A549 (cell line): Measurements from ENCODE around the gene SYCE1.

Source experiments
- BHLHE40 ChIP-seq: IDR thresholded peaks from 2 replicates; pipeline ENCODE4 v1.6.1; 2012; ENCODE audit warnings: low read depth, low read length, inconsistent platforms
- CTCF ChIP-seq: fragments of >200 bp; sonication (Bioruptor Twin); formaldehyde crosslinking; IDR thresholded peaks from 3 replicates; pipeline ENCODE4 v1.5.1; 2016
- HDAC2 ChIP-seq: fragments of 200-600 bp; sonication (generic); IDR thresholded peaks from 2 replicates; pipeline ENCODE4 v1.6.1; 2016
- MYC ChIP-seq: IDR thresholded peaks from 2 replicates; pipeline ENCODE4 v1.6.1; 2012; ENCODE audit warnings: mild to moderate bottlenecking, inconsistent platforms, low read length, improper control_type of control experiment, borderline replicate concordance
- PBX3 ChIP-seq: IDR thresholded peaks from 2 replicates; pipeline ENCODE4 v1.6.1; 2012
- POLR2A ChIP-seq: IDR thresholded peaks from 2 replicates; pipeline ENCODE4 v1.6.1; 2012; ENCODE audit warnings: mild to moderate bottlenecking, low read length
- RAD21 ChIP-seq, 2 experiments: fragments of >200 bp in 1 of 2; sonication (Bioruptor Twin) in 1 of 2; formaldehyde crosslinking in 1 of 2; IDR thresholded peaks in 1 of 2; conservative IDR thresholded peaks in 1 of 2; 2 replicates in 1 of 2; 3 replicates in 1 of 2; pipeline ENCODE4 v1.6.1; 2012 to 2018; ENCODE audit warnings: inconsistent platforms in 1 of 2
- SMC3 ChIP-seq: fragments of >200 bp; sonication (Bioruptor Twin); formaldehyde crosslinking; IDR thresholded peaks from 3 replicates; pipeline ENCODE4 v1.6.1; 2018; ENCODE audit warnings: inconsistent platforms
- USF2 ChIP-seq: fragments of 450-650 bp; IDR thresholded peaks from 2 replicates; pipeline ENCODE4 v1.6.1; 2014; ENCODE audit warnings: antibody characterized with exemption

- TF ChIP-seq CTCF = no peak
- TF ChIP-seq POLR2A = no peak
- TF ChIP-seq RAD21 (conservative IDR thresholded peaks at IDR 0.05 in 1 of 2, IDR thresholded peaks at IDR 0.05 in 1 of 2) = no peak
- no peak for TF ChIP-seq MYC
- TF ChIP-seq PBX3 = no peak
- TF ChIP-seq USF2 = no peak
- no peak for TF ChIP-seq HDAC2
- no peak for TF ChIP-seq BHLHE40
- TF ChIP-seq SMC3 = no peak
Observed at GRCh38 chr10:133614830-133615580, 49.6 kb upstream of the SYCE1 start.
